GM19463 (cell line): ENCODE measurements around the gene TM9SF2.

ENCODE experiments used
- ATAC-seq: cut with Tn5 transposase; IDR thresholded peaks from one replicate; pipeline ENCODE4 v1.9.1; 2021; ENCODE audit warnings: mild to moderate bottlenecking, moderate library complexity; ENCODE audit not compliant: unreplicated experiment

TM9SF2 gene

DNA sequence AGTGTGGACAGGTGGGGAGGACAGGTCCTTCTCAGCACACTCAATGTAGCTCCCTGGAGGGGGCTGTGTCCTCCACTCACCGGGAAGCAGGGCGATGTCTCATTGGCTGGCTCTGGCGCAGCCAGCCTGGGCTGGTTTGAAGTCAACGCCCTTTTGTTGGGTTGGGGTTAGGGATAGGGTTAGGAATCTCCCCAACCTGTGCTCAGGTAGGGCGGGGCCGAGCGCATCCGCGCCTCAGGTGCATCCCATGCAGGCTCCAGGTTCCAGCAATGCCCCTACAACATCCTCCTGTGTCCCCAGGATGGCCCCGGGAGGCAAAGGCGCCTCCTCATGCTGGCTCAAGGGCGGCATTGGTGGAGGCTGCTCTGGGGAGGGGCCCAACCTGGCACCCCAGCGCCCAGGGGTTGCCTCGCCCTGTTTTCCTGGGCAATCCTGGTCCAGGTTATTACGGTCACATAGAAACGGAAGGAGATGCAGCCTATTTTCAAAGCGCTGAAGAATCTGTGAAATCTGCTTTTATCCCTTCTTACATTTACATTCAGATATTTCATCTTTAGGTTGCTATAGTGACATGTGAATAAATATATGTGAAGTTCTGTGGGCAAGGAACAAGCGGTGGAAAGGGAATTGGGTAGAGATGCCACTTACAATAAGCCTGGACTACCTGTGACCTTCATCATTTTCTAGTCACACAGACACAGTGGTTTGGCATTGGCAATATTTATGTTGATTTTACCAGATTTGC is 74.3 kb downstream of the TM9SF2 start:
- ATAC-seq: no peak

DNA sequence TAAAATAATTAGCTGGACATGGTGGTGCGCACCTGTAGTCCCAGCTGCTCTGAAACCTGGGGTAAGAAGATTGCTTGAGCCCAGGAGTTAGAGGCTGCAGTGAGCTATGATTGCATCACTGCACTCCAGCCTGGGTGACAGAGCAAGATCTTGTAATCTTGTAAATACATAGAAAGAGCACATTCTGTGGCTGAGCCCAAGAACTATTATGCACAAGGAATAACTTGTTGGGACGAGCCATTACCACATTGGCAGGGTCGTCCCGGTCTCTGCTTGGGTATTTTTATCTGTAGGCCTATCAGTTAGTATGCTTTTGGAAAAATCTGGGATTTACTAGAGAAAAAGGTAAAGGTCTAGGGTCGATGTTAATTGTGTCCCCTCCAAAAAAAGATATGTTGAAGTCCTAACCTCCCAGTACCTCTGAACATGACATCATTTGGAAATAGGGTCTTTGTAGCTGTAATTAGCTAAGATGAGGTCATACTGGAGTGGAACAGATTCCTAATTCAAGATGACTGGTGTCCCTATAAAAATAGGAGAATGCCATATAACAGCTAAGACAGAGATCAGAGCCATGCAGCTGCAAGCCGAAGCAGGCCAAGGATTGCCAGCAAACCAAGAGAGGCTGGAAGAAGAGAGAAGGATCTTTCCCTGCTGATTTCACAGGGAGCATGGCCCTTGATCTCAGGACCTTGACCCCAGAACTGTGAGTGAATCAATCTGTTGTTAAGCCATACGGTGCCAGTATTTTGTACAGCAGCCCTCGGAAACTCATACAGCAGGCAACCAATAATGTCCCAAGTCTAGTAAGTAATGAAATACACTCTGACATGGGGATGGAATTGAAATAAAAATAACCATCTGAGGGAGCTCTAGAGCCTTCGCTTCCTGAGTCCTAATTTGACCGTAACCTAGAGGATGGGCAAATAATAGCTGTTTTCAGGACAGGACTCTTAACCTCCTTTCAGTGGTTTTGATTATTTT is 77.0 kb downstream of the TM9SF2 start:
- no peak for ATAC-seq

DNA sequence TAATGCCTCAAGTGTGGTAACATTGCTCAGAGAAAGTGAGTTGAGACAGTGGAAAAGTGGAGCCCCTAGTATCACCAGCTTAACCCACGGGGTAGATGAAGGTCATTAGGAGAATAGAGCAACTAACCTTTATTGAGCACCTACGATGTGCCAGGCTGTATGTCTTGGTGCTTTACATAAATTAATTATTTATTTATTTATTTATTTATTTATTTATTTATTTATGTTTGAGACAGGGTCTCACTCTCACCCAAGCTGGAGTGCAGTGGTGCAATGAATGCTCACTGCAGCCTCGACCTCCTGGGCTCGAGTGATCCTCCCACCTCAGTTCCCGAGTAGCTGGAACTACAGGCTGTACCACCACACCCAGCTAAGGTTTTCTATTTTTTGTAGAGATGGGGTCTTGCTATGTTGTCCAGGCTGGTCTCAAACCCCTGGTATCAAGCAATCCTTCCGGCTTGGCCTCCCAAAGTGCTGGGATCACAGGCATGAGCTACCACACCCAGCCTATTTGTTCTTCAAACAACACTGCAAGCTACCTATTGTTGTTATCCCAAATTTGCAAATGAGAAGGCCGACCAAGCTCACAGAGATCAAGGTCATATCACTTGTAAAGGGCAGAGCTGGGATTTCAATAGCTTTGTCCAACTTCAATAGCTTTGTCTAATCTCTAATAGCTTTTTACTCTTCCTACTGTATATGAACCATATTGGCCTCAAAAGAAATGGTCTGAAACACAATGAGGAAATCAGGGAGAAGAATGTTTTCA is 79.4 kb downstream of the TM9SF2 start:
- no peak for ATAC-seq

DNA sequence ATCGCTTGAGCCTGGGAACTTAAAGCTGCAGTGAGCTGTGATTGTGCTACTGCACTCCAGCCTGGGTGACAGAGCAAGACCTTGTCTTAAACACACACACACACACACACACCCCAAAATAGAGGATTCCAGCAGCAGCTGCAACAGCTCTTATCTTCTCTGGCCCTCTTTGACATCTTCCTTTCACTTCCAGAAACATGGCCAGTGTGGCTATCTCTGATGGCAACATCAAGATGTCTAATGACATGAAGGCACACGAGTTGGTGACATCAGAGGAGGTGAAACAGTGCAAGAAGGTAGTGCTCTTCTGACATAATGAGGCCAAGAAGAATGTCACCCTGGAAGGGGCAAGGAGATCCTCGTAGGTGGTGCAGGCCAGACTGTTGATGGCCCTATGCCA is 81.2 kb downstream of the TM9SF2 start:
- ATAC-seq: no peak

DNA sequence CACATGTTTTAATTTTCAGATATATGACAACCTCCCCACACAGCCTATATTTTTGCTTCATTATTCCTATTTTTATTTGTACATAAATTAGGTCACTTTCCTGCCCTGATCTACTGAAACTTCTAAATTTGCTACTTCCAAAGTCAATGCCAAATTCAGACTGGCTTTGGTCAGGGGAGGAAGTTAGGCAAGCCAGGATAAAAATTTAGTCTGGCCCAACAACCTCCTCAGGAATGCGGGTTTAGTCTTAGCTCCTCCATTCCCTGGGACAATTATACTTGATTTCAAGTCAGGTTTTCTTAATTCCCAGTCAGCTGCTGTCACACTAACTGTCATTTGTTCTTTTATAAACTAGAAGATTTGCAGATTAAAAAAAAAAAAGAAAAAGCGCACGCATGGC is 84.3 kb downstream of the TM9SF2 start:
- ATAC-seq: no peak

DNA sequence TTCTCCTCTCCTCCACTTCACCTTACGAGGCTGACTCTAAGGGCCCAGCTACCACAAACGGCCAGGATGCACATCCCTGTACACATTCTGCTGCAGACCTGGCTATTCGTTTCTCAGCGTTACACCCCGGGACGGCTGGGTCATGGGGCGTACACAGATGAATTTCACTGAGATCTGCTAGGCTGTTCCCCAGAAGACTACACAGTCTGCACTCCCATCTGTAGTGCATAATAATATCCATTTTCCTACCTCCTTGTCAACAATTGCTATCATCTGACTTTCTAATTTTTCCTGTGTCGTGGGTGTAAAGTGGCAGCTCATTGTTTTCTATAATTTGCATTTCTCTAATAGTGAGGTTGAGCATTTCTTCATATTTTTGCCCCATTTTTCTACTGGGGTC is 85.7 kb downstream of the TM9SF2 start:
- no peak for ATAC-seq

DNA sequence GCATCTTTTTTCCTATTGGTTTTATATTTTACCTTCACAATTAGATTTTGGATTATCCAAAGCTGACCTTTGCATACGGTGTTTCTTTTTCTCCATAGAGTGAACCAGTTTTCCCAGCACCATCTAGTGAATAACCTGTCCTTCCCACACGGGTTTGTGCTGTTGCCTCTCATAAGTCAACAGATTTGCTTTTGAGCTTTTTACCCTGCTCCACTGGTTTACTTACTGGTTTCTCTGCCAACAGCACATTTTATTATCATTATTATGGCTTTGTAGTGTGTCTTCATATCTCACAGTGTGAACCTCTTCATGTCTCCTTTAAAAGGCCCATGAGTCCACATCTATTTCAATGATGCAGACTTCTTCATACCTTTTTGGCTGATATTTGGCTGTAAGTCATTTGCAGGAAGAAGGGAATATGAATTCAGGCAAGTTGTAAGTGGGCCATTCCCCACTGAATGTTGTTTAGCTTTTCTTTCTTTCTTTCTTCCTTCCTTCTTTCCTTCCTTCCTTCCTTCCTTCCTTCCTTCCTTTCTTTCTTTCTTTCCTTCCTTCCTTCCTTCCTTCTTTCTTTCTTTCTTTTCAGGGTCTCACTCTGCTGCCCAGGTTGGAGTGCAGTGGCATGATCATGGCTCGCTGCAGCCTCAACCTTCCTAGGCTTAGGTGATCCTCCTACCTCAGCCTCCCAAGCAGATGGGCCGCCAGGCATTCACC is 86.8 kb downstream of the TM9SF2 start:
- no peak for ATAC-seq

DNA sequence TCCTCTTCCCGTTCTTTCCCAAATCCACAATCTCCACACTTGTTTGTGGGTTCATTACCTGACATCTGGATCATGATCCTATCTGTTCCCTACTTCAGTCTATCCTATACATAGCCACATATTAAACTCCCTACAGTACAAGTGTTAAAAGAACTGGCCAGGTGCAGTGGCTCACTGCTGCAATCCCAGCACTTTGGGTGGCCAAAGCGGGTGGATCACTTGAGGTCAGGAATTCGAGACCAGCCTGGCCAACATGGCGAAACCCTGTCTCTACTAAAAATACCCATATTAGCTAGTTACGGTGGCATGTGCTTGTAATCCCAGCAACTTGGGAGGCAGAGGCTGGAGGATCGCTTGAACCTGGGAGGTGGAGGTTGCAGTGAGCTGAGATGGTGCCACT is 88.3 kb downstream of the TM9SF2 start:
- no peak for ATAC-seq

DNA sequence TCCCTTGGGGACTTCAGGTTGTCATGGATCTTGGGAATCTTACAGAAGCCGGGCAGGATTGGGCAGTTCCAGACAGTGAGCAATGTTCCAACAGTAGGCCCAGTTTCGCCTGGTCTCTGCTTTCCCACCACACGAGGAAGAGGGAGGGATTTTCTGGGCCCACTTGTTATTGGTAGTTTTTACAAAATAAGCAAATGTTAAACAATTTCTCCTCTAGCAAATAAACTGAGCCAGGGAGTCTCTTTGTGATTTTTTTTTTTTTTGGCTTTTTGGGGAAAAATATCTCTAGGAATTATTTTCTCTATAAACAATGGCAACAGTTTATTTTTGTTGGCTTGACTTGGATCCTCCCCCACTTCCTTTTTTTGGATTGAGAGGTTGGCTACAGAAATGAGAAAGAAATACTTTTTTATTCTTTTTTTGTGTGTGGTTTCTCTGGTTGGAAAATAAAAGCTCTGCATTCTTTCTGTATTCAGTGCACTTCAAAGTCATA is 89.3 kb downstream of the TM9SF2 start:
- ATAC-seq: no peak

DNA sequence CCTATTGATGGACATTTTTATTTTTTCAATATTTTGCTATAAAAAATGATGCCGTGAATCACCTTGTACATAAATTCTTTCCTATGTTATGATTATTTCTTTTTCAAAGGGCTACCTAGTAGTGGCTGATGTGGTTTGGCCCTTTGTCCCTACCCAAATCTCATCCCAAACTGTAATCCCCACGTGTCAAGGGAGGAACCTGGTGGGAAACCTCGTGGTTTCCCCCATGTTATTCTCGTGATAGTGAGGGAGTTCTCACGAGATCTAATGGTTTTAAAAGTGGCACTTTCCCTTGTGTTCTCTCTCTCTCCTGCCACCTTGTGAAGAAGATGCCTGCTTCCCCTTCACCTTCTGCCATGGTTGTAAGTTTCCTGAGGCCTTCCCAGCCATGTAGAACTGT is 94.9 kb downstream of the TM9SF2 start:
- ATAC-seq: no peak

DNA sequence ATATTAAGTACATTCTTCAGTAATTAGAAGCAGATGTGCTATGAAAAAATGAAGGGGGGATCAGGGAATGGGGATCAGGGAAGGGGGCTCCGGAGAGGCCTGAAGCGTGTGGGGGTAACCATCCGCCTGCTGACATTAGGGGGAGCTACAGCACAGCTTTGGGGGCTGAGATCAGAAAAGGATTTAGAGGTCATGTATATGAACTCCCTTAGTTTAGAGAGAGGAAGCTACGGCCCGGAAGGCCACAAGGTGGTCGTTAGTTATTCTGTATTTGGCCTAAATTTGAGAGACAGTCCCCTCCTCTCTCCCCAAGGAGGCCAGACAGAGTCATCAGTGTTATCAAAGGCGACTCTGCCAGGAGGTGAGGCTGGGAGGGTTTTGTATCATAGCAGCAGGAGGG is 99.0 kb downstream of the TM9SF2 start:
- ATAC-seq: no peak

DNA sequence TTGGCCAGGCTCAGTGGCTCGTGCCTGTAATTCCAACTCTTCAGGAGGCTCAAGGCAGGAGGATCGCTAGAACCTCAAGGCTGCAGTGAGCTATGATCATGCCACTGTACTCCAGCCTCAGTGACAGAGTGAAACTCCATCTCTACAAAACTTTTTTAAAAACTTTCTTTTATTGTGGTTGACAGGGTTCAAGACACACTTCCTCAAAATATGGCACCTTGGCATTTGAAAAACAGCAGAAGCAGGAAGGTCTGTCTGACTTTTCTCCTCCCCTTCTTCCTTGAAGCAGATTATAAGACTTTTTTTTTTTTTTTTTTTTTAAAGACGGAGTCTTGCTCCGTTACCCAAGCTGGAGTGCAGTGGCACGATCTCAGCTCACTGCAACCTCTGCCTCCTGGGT is 100.3 kb downstream of the TM9SF2 start:
- ATAC-seq: no peak

DNA sequence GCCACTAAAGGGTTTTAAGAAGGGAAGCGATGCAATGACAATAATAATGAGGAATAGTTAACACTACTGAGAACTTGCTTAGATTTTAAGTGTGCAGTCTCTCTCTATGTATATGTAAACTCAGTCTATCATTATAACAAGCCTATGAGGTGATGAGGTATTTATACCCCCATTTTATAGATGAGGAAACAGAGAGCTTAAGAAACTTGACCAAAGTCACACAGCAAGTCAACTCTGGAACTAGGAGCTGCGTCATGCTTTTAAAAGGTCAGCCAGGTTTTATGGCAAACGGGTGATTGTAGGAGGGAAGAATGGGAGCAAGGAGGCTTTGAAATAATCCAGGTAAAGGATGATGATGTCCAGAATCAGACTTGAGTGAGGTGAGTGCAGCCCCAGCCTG is 103.4 kb downstream of the TM9SF2 start:
- no peak for ATAC-seq

DNA sequence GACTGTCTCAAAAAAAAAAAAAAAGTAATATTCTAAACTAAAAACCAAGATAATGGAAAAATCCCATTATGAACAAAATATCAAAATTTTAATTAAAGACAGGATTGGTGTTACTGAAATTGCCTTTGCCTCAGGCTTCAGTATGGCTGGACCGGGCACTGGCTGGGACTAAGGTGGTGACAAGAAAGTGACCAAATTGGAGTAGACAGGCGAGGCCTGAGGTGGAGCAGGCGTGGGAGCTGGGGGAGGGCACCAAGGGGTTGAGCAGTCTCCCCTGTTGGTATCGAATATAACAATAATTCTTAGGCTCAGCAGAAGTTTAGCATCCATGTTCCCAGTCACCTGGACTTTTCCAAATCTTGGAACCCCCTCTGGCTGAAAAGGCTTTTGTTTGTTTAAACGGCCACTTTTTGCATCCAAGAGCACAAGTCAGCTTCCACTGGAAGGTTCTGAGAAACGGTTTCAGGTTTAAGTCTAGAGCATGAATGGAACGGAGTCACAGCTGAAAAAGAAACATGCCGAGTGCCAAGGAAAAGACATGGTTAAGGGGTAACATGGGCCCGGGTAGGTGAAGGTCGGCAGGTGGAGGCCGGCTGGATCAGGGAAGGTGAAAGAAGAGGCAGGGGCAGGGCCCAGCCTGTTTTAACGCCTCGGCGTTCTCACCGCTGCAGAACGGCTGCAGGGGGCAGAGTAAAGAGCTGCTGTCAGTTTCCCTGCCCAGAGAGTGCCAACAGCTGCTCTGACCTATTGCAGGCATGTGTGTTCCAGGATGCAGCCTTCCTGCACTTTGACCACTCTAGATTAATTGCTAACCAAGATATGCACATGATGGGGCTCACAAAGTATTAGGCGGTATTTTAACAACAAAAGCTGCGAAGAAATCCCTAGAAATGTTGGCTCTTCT is 104.4 kb downstream of the TM9SF2 start:
- peak; percentile 60 for ATAC-seq

DNA sequence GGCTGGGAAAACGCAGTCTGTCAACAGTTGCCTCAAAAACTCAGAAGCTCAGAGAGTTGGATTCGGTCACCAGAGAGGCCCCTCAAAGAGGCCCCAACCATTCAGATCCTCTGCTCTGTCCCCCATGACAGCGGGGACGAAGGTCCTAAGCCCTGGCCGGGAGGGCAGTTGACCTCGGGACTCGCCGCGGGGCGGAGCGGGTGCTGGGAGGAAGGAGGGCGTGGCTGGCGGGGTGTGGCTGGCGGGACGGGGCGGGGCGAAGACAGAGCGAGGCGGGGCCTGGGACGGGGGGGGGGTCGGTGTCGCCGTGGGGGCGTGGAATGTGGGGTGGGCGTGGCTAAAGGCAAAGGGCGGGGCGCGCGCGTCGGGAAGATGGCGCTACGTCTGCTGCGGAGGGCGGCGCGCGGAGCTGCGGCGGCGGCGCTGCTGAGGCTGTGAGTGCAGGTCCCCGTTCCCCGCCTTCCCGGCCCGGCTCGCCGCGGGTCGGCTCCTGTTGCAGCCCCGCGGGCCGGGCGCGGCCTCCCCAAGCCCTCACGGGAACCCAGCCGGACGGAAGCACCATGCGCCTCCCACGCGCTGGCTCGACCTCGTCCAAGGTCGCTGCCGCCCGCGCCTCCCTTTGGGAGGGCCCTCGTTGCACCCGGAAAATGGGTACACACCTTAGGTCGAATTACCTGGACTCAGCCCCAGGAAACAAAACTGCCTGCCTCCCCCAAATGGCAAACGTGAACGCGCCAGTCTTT is 105.2 kb downstream of the TM9SF2 start, which contains the start of gene CLYBL:
Gene CLYBL, plus strand, starts transcription at position 367 of the 743 bp plus-strand sequence.
- peak; percentile 76 for ATAC-seq

DNA sequence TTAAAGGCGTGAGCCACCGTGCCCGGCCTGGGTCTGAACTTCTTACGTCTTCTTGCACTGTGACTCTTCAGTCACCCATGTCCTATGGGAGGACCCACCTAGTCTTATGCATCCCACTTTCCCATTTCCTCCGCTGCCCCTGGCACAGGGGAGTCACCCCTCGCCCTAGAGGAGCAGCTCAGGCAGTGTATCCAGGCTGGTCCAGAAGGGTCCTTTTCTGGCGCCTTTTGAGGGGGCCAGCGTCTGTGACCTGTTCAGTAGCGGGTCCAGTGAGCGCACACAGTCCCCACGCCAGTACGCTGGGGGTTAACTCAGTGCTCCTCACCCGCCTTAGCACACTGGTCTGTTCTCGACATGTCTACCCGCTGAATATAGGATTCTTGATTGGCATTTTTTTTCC is 107.1 kb downstream of the TM9SF2 start:
- ATAC-seq: no peak

DNA sequence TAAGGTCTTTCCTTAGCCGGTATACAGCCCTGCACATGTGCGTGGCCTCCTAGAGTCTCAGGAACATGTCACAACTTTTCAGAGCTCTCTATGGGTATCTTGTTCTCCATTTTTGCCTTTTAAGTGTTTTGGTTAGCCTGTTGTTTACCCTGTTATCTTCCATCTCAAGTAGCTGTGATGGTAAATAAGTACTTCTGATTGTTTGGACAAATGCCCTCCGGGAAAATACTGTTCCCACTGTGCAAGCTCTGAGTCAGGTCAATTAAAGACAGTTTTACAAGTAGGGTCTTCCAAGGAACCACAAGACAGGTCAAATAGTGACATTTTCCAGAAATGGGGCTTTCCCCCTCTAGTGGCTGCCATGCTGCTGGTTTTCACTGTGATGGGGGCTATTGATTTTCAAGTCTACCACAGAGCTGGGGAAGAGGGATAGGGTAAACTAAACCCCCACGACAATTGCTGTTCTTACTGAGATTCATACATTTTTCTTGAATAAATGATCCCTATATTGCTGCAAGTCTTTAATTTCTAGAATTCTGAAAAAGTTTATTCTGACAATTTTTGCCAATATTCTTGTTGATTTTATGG is 109.5 kb downstream of the TM9SF2 start:
- ATAC-seq: no peak
